GM12878 (cell line): Measurements from ENCODE around the gene IL17RC. TPM values are rescaled to one million over a fixed set of nuclear protein-coding genes. Genes with fewer than 3 reads are reported as not detected.
A peak's percentile ranks its signal among the peaks of the same experiment; 100 is the strongest.

Experiments
- ATAC-seq: fragments of 200-7000 bp; cut with Tn5 transposase; 3 replicates; pipeline ENCODE4 v1.9.1; 2020; ENCODE audit warnings: mild to moderate bottlenecking, moderate library complexity
- BruUV-seq: library from RNA; stranded (reverse); fragments of 400-500 nt; replicated peaks from 2 replicates; lab custom pipeline; 2021; lab: Mats Ljungman, UMichigan
- CTCF ChIA-PET: fragments of 300-600 bp; sonication (Branson Sonifier 250); formaldehyde crosslinking; extraction: SDS; loops from one replicate; lab custom pipeline; 2021; ENCODE audit warnings: inconsistent platforms; lab: Yijun Ruan, JAX
- POLR2A ChIA-PET: fragments of 350-600 bp; formaldehyde crosslinking; extraction: SDS; loops from one replicate; lab custom pipeline; 2021; ENCODE audit warnings: inconsistent platforms; lab: Charles Lee
- RAD21 ChIA-PET: fragments of 300-600 bp; sonication (Branson Sonifier 250); formaldehyde crosslinking; loops from one replicate; lab custom pipeline; 2023; ENCODE audit warnings: antibody characterized with exemption; ENCODE audit not compliant: unreplicated experiment; lab: Charles Lee
- SMC1A ChIA-PET: fragments of 300-600 bp; sonication (Branson Sonifier 250); formaldehyde crosslinking; loops from one replicate; lab custom pipeline; 2023; ENCODE audit not compliant: unreplicated experiment, uncharacterized antibody; lab: Charles Lee
- DNase-seq: peaks from one replicate; pipeline ENCODE4 v3.0.0-alpha.2; 2011; ENCODE audit warnings: low read depth, low spot score
- FAIRE-seq: peaks from 3 replicates; lab custom pipeline; 2011; peaks lifted over from hg19 to GRCh38; lab: Jason Lieb, UNC
- H2AFZ ChIP-seq: 2 replicates; pipeline ENCODE4 v1.6.0; 2011; ENCODE audit warnings: low read depth, low read length, control low read depth; ENCODE audit not compliant: control insufficient read depth
- H3K27ac ChIP-seq: 2 replicates; pipeline ENCODE4 v1.5.1; 2011; ENCODE audit warnings: control low read depth; ENCODE audit not compliant: control insufficient read depth, insufficient read depth
- H3K27me3 ChIP-seq, 2 experiments: replicated peaks in 1 of 2; 2 replicates each; pipeline versions ENCODE4 v1.6.0 to v1.6.1; 2011; ENCODE audit warnings: low read length in 1 of 2; ENCODE audit not compliant: control insufficient read depth in 2 of 2, insufficient read depth in 2 of 2
- H3K36me3 ChIP-seq, 2 experiments: 2 replicates each; pipeline ENCODE4 v1.5.1; 2011; ENCODE audit warnings: low read length in 1 of 2; ENCODE audit not compliant: control insufficient read depth in 2 of 2, insufficient read depth in 2 of 2
- H3K4me1 ChIP-seq: 2 replicates; pipeline ENCODE4 v1.6.1; 2011; ENCODE audit warnings: mild to moderate bottlenecking, low read length, moderate library complexity, mixed read lengths; ENCODE audit not compliant: control insufficient read depth, insufficient read depth
- H3K4me2 ChIP-seq: 2 replicates; pipeline ENCODE4 v1.6.0; 2011; ENCODE audit warnings: control low read depth; ENCODE audit not compliant: control insufficient read depth, insufficient read depth
- H3K4me3 ChIP-seq: fragments of 200-600 bp; sonication (generic); 2 replicates; pipeline ENCODE4 v1.5.1; 2016
- H3K79me2 ChIP-seq: 2 replicates; pipeline ENCODE4 v1.6.0; 2011; ENCODE audit warnings: low read length; ENCODE audit not compliant: control insufficient read depth, insufficient read depth
- H3K9ac ChIP-seq: 2 replicates; pipeline ENCODE4 v1.8.0; 2011; ENCODE audit warnings: low read length, control low read depth, mixed read lengths; ENCODE audit not compliant: control insufficient read depth, insufficient read depth
- H3K9me3 ChIP-seq: replicated peaks from 3 replicates; pipeline ENCODE4 v1.5.1; 2011; ENCODE audit warnings: mild to moderate bottlenecking, low read length; ENCODE audit not compliant: control insufficient read depth, insufficient read depth
- H4K20me1 ChIP-seq: 2 replicates; pipeline ENCODE4 v1.6.0; 2011; ENCODE audit not compliant: control insufficient read depth, insufficient read depth
- LARP7 ChIP-seq: fragments of 450-650 bp; IDR thresholded peaks from 2 replicates; pipeline ENCODE4 v1.6.1; 2017; ENCODE audit warnings: mild to moderate bottlenecking
- MEF2A ChIP-seq: IDR thresholded peaks from 2 replicates; pipeline ENCODE4 v1.6.1; 2011; ENCODE audit warnings: low read depth, mild to moderate bottlenecking, low read length, moderate library complexity; ENCODE audit not compliant: insufficient read depth
- NFXL1 ChIP-seq: fragments of 450-650 bp; IDR thresholded peaks from 2 replicates; pipeline ENCODE4 v1.6.1; 2017; ENCODE audit warnings: antibody characterized with exemption, mild to moderate bottlenecking, borderline replicate concordance
- NRF1 ChIP-seq: conservative IDR thresholded peaks from 2 replicates; pipeline ENCODE4 v1.6.1; 2011; ENCODE audit warnings: mild to moderate bottlenecking, low read depth, low read length, improper control_type of control experiment
- POLR2A ChIP-seq: IDR thresholded peaks from 2 replicates; pipeline ENCODE4 v1.6.1; 2011; ENCODE audit warnings: low read depth, mild to moderate bottlenecking, low read length
- SIN3A ChIP-seq: IDR thresholded peaks from 2 replicates; pipeline ENCODE4 v1.6.1; 2012; ENCODE audit warnings: low read depth, low read length, improper control_type of control experiment
- SREBF1 ChIP-seq: IDR thresholded peaks from 2 replicates; pipeline ENCODE4 v1.6.1; 2012; ENCODE audit warnings: mild to moderate bottlenecking, low read length
- TAF1 ChIP-seq: IDR thresholded peaks from 2 replicates; pipeline ENCODE4 v1.6.1; 2011; ENCODE audit warnings: mild to moderate bottlenecking, low read depth, low read length, borderline replicate concordance
- ZZZ3 ChIP-seq: IDR thresholded peaks from 2 replicates; pipeline ENCODE4 v1.6.1; 2011; ENCODE audit warnings: low read depth; ENCODE audit not compliant: control insufficient read depth, insufficient read length
- WGBS: methylation state at CpG from one replicate; pipeline ENCODE4 v1.1.6; 2016; ENCODE audit warnings: low lambda C conversion rate; ENCODE audit not compliant: insufficient replicate concordance, insufficient coverage; ENCODE audit errors: missing lambda C conversion rate; 5-methylcytosine and 5-hydroxymethylcytosine counted together
- in situ Hi-C: fragments of 300-500 bp; cut with MboI; formaldehyde crosslinking; loops from 9 replicates; pipeline ENCODE4 v1.14.3; 2018; ENCODE audit warnings: mixed read lengths
- intact Hi-C: fragments of 100-400 bp; cut with micrococcal nuclease; formaldehyde crosslinking; loops from one replicate; pipeline ENCODE4 v1.14.2; 2022; ENCODE audit not compliant: unreplicated experiment
- polyA plus RNA-seq, 11 experiments: library from polyadenylated mRNA; depleted of rRNA in 4 of 11; unstranded in 6 of 11; stranded (reverse) in 5 of 11; fragments of >200 nt; fragmentation: Nextera tagmentation in 4 of 11; fragmentation: Illumina TruSeq in 1 of 11; extraction: Ambion mirVana in 4 of 11; extraction: Trizol in 1 of 11; gene quantifications; 1 replicate in 1 of 11; 2 replicates in 10 of 11; pipeline versions ENCODE4 v1.2.1 to v1.2.3, GENCODE V29; 2011 to 2016; ENCODE audit warnings: inconsistent platforms in 2 of 11, missing spikeins in 2 of 11, low read depth in 1 of 11
- total RNA-seq, 4 experiments: library from RNA; depleted of rRNA in 3 of 4; stranded (reverse); fragments of >200 nt in 3 of 4; fragmentation: Illumina TruSeq in 1 of 4; extraction: Trizol in 1 of 4; gene quantifications; 2 replicates each; pipeline versions ENCODE4 v1.2.1 to v1.2.3, GENCODE V29; 2013 to 2021
- TF ChIP-seq, protein P1 (sequence below): IDR thresholded peaks from 2 replicates; pipeline ENCODE4 v1.6.1; 2012; ENCODE audit warnings: low read length, inconsistent platforms
- TF ChIP-seq, protein P2 (sequence below): fragments of 450-650 bp; IDR thresholded peaks from 2 replicates; pipeline ENCODE4 v1.6.1; 2017; ENCODE audit warnings: borderline replicate concordance

IL17RC gene
- total and polyA plus RNA-seq, 10 of the 15 experiments (the other 5 are each of a cell fraction or from before 2014, with no cell fraction given) = 0.07 to 4.4 (median 0.34) TPM; not detected in 3

- no peaks in the 10 kb centered on the region for H3K9me3 ChIP-seq
- RAD21 ChIA-PET = interaction anchor here (4.8 kb wide), 1 partner anchor 51 kb away, joined by 24 read pairs; the partner anchor contains the start of gene EMC3
- no peak for TF ChIP-seq MEF2A
Measured at GRCh38 chr3:9935966-9936510, 19.1 kb downstream of the IL17RC start.

GRCh38 chr3:9937486-9938238, 20.8 kb downstream of the IL17RC start:
- in situ Hi-C loops = no loop called here
- no peak overlapping the region; the same call in 1 of the 2 replicates for H3K9ac ChIP-seq
- POLR2A ChIA-PET = no interaction called here

More at GRCh38 chr3:9935966-9936510, 19.1 kb downstream of the IL17RC start:
- no TSS peak for BruUV-seq
- in situ Hi-C loops (no loop called here), intact Hi-C loops (loop anchor here (10.0 kb wide), 1 partner anchor 389 kb away; the partner anchor contains the start of gene SEC13)
- peaks cover 0 to 2% of the 10 kb centered on the region in 2 experiments; a peak in 2 of 4 replicates for H3K36me3 ChIP-seq
- no peak overlapping the region for H3K9ac ChIP-seq
- H4K20me1 ChIP-seq = no peaks in the 10 kb centered on the region
- ChIA-PET POLR2A (no interaction called here), CTCF (interaction anchor here (0.6 kb wide), 1 partner anchor 51 kb away, joined by 3 read pairs; the partner anchor contains the start of gene EMC3), SMC1A (interaction anchor here (2.1 to 2.3 kb wide), 2 partner anchors 16 to 51 kb away, joined by 11 read pairs; partner anchors contain the start of genes EMC3 and PRRT3)
- no peaks in the 10 kb centered on the region for H3K27me3 ChIP-seq
- no peak overlapping the region for H3K4me3 ChIP-seq
- DNase-seq (no peak), FAIRE-seq (no peak), ATAC-seq (no peak)
- no peak overlapping the region for H3K27ac ChIP-seq
- H2AFZ ChIP-seq = no peak overlapping the region
- peaks cover 18% of the 10 kb centered on the region for H3K79me2 ChIP-seq
- H3K4me2 ChIP-seq = peak overlapping the region; percentile 95; the same call in 1 of the 2 replicates
- WGBS = 99% methylated on average over 5 of the region's 5 CpGs
- peaks cover 9% of the 10 kb centered on the region for H3K4me1 ChIP-seq

More at GRCh38 chr3:9937486-9938238, 20.8 kb downstream of the IL17RC start:
- Histone ChIP-seq H3K27me3 (no peaks in the 10 kb centered on the region), H3K27ac (no peak overlapping the region), H4K20me1 (no peaks in the 10 kb centered on the region), H3K36me3 (peaks cover 0 to 2% of the 10 kb centered on the region in 2 experiments; a peak in 2 of 4 replicates), H3K4me1 (peaks cover 9% of the 10 kb centered on the region), H3K4me3 (no peak overlapping the region), H2AFZ (no peak overlapping the region), H3K4me2 (no peak overlapping the region), H3K9me3 (no peaks in the 10 kb centered on the region), H3K79me2 (peaks cover 18% of the 10 kb centered on the region)
- CTCF ChIA-PET = no interaction called here
- ATAC-seq = no peak
- TF ChIP-seq TAF1 = no peak
- no peak for TF ChIP-seq ZZZ3
- no peak for TF ChIP-seq SIN3A
- no peak for TF ChIP-seq NRF1
- no peak for TF ChIP-seq POLR2A
- TF ChIP-seq, protein P1, sequence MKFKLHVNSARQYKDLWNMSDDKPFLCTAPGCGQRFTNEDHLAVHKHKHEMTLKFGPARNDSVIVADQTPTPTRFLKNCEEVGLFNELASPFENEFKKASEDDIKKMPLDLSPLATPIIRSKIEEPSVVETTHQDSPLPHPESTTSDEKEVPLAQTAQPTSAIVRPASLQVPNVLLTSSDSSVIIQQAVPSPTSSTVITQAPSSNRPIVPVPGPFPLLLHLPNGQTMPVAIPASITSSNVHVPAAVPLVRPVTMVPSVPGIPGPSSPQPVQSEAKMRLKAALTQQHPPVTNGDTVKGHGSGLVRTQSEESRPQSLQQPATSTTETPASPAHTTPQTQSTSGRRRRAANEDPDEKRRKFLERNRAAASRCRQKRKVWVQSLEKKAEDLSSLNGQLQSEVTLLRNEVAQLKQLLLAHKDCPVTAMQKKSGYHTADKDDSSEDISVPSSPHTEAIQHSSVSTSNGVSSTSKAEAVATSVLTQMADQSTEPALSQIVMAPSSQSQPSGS = no peak
- TF ChIP-seq, protein P2, sequence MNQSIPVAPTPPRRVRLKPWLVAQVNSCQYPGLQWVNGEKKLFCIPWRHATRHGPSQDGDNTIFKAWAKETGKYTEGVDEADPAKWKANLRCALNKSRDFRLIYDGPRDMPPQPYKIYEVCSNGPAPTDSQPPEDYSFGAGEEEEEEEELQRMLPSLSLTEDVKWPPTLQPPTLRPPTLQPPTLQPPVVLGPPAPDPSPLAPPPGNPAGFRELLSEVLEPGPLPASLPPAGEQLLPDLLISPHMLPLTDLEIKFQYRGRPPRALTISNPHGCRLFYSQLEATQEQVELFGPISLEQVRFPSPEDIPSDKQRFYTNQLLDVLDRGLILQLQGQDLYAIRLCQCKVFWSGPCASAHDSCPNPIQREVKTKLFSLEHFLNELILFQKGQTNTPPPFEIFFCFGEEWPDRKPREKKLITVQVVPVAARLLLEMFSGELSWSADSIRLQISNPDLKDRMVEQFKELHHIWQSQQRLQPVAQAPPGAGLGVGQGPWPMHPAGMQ = no peak
- TF ChIP-seq SREBF1 = no peak
- TF ChIP-seq LARP7 = no peak
- TF ChIP-seq NFXL1 = no peak
- intact Hi-C loops = loop anchor here (10.0 kb wide), 1 partner anchor 387 kb away; the partner anchor contains the start of gene SEC13
- 96% methylated on average over 13 of the region's 13 CpGs for WGBS
- FAIRE-seq = no peak
- no TSS peak for BruUV-seq
- RAD21 ChIA-PET = no interaction called here
- SMC1A ChIA-PET = no interaction called here
- DNase-seq = no peak
